Spleen (tissue), 7 donors: ENCODE results near the gene GMDS.

ENCODE experiments used
- POLR2A ChIP-seq, 3 donors: fragments of 450-650 bp; IDR thresholded peaks; one replicate each; pipeline ENCODE4 v1.5.1; 2017; ENCODE audit warnings: antibody characterized with exemption in 3 of 3, mild to moderate bottlenecking in 1 of 3
- POLR2AphosphoS5 ChIP-seq, 3 donors: sonication (generic); formaldehyde crosslinking; IDR thresholded peaks; one replicate each; pipeline ENCODE4 v1.5.1; 2017; ENCODE audit warnings: antibody characterized with exemption in 3 of 3
- TF ChIP-seq, protein P1 (sequence below), 11 experiments: fragments of 200-600 bp in 7 of 11; fragments of 450-650 bp in 4 of 11; sonication (generic) in 4 of 11; IDR thresholded peaks in 8 of 11; conservative IDR thresholded peaks in 3 of 11; 1 replicate in 7 of 11; 2 replicates in 4 of 11; pipeline versions ENCODE4 v1.4.0 to v1.8.0; 2016 to 2021; ENCODE audit warnings: antibody characterized with exemption in 11 of 11, inconsistent platforms in 4 of 11, mild to moderate bottlenecking in 1 of 11
- donor health status: DM: no; HTN: no; CAD: no; lungs with moderate emphysema.
- donor health status: DM: no; HTN: no; CAD: no.
- donor health status: DM: no; HTN: no; CAD: no.

DNA sequence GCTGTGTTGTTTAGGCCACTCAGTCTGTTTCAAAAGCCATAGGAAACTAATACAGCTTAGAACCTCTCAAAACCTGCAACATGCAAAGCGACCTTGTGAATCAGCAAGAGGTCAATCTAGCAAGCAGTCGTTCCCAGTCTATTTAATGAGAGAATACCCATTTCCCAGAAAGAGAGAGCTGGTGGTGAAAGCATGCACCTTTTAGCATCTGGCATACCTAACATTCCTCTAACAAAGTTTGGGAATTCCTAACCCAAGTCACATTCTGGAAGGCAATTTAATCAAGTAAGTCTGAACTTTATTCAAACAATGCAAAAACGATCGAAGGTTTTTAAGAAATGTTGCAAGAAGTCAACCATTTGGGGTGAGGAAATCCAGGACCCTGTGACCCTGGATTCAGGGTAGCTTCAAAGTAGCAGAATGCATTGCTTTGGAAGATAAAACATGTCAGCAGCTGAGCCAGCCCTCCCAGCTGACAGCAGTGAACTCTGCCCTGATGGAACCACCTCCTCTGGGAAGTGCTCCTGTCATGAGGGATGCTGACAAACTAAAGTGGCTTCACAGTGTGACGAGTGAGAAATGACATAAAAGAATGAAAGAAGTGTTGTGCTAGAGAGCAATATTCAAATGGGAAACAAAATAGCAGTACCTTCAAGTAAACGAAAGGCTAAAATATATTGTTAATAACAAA lies 104.8 kb downstream of the GMDS start:
- TF ChIP-seq, protein P1, sequence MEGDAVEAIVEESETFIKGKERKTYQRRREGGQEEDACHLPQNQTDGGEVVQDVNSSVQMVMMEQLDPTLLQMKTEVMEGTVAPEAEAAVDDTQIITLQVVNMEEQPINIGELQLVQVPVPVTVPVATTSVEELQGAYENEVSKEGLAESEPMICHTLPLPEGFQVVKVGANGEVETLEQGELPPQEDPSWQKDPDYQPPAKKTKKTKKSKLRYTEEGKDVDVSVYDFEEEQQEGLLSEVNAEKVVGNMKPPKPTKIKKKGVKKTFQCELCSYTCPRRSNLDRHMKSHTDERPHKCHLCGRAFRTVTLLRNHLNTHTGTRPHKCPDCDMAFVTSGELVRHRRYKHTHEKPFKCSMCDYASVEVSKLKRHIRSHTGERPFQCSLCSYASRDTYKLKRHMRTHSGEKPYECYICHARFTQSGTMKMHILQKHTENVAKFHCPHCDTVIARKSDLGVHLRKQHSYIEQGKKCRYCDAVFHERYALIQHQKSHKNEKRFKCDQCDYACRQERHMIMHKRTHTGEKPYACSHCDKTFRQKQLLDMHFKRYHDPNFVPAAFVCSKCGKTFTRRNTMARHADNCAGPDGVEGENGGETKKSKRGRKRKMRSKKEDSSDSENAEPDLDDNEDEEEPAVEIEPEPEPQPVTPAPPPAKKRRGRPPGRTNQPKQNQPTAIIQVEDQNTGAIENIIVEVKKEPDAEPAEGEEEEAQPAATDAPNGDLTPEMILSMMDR (IDR thresholded peaks at IDR 0.05 in 8 of 11, conservative IDR thresholded peaks at IDR 0.05 in 3 of 11) = no peak
- no peak for TF ChIP-seq POLR2AphosphoS5 (IDR thresholded peaks at IDR 0.05)
- no peak for TF ChIP-seq POLR2A (IDR thresholded peaks at IDR 0.05)
